Rectal smooth muscle tissue (tissue), 1 donor: ENCODE data around the gene SPATA6.
"Not testable (repeated sequence)": the region's sequence is repeated elsewhere in the genome, so short reads cannot be mapped to it uniquely, and the experiment has no call there.

Source experiments
- H3K27ac ChIP-seq: one replicate; pipeline ENCODE4 v1.7.0; 2013; ENCODE audit warnings: low read depth, low read length, inconsistent platforms
- H3K27me3 ChIP-seq: one replicate; pipeline ENCODE4 v1.7.0; 2013; ENCODE audit warnings: low read length; ENCODE audit not compliant: control insufficient read depth, insufficient read depth
- H3K36me3 ChIP-seq: one replicate; pipeline ENCODE4 v1.7.0; 2013; ENCODE audit warnings: low read length; ENCODE audit not compliant: control insufficient read depth, insufficient read depth
- H3K4me1 ChIP-seq: one replicate; pipeline ENCODE4 v1.7.0; 2013; ENCODE audit warnings: low read length; ENCODE audit not compliant: control insufficient read depth, insufficient read depth
- H3K4me3 ChIP-seq: one replicate; pipeline ENCODE4 v1.7.0; 2013; ENCODE audit warnings: low read length
- H3K9ac ChIP-seq: one replicate; pipeline ENCODE4 v1.7.0; 2013; ENCODE audit warnings: low read length

The SPATA6 gene

GRCh38 chr1:48442864-48443619 is 29.0 kb downstream of the SPATA6 start:
- H3K9ac ChIP-seq, result no peak overlapping the region
- H3K36me3 ChIP-seq, result no peaks in the 10 kb centered on the region
- H3K4me1 ChIP-seq, result no peaks in the 10 kb centered on the region
- H3K27ac ChIP-seq, result no peak overlapping the region
- no peak overlapping the region for H3K4me3 ChIP-seq
- no peaks in the 10 kb centered on the region for H3K27me3 ChIP-seq

DNA sequence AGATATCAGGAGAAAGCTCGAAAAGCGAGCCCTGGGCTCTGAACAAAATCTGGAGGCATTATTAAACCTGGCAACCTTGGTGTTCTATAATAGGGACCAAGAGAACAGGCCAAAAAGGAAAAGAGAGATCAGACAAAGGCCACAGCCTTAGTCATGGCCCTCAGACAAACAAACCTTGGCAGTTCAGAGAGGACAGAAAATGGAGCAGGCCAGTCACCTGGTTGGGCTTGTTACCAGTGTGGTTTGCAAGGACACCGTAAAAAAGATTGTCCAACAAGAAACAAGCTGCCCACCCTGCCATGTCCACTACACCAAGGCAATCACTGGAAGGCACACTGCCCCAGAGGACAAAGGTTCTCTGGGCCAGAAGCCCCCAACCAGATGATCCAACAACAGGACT is 31.2 kb downstream of the SPATA6 start:
- not testable (repeated sequence) for H3K27ac ChIP-seq, H3K4me1 ChIP-seq, H3K9ac ChIP-seq, H3K4me3 ChIP-seq, H3K27me3 ChIP-seq, H3K36me3 ChIP-seq

DNA sequence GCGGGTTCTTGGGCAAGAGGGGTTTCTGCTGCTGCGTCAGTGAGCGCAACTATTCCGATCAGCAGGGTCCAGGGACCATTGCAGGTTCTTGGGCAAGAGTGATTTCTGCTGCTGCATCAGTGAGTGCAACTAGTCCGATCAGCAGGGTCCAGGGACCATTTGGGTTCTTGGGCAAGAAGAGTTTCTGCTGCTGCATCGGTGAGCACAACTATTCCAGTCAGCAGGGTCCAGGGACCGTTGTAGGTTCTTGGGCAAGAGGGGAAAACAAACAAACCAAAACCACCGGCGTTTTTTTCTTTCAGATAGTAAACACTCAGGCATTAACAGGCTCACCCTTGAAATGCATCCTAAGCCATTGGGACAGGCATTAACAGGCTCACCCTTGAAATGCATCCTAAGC is 32.6 kb downstream of the SPATA6 start:
- Histone ChIP-seq H3K4me1 (no peaks in the 10 kb centered on the region), H3K4me3 (no peak overlapping the region), H3K36me3 (no peaks in the 10 kb centered on the region), H3K9ac (no peak overlapping the region), H3K27ac (no peak overlapping the region), H3K27me3 (no peaks in the 10 kb centered on the region)

DNA sequence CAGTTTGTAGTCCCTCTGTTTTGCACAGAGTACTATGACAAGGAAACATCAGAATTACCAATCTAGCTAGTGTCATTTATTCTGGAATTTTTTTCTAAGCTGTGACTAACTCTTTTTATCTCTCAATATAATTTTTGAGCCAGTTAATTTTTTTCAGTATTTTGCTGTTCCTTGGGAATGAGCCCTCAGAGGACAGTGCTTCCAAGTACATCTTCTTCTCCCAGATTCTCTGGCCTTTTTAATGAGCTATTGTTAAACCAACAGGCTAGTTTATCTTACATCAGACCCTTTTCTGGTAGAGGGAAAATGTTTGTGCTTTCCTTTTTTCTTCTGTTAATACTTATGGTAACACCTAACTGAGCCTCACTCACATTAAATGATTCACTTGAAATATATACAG is 34.6 kb downstream of the SPATA6 start:
- not testable (repeated sequence) for H3K27ac ChIP-seq, H3K4me1 ChIP-seq

GRCh38 chr1:48435312-48436002 is 36.5 kb downstream of the SPATA6 start:
- not testable (repeated sequence) for H3K9ac ChIP-seq, H3K4me3 ChIP-seq, H3K36me3 ChIP-seq, H3K27ac ChIP-seq, H3K27me3 ChIP-seq, H3K4me1 ChIP-seq

More for the DNA sequence above, 34.6 kb downstream of the SPATA6 start:
- H3K36me3 ChIP-seq, H3K4me3 ChIP-seq, H3K27me3 ChIP-seq, H3K9ac ChIP-seq: not testable (repeated sequence)

GRCh38 chr1:48430832-48431231 is 41.2 kb downstream of the SPATA6 start:
- H3K27me3 ChIP-seq, result no peaks in the 10 kb centered on the region
- no peaks in the 10 kb centered on the region for H3K36me3 ChIP-seq
- no peak overlapping the region for H3K27ac ChIP-seq
- no peak overlapping the region for H3K4me3 ChIP-seq
- H3K4me1 ChIP-seq, result no peaks in the 10 kb centered on the region
- no peak overlapping the region for H3K9ac ChIP-seq

- H3K36me3 ChIP-seq, result no peaks in the 10 kb centered on the region
- H3K27me3 ChIP-seq, result no peaks in the 10 kb centered on the region
- no peak overlapping the region for H3K9ac ChIP-seq
- no peaks in the 10 kb centered on the region for H3K4me1 ChIP-seq
- H3K27ac ChIP-seq, result no peak overlapping the region
- H3K4me3 ChIP-seq, result no peak overlapping the region
Measured at GRCh38 chr1:48422009-48422408, 50.0 kb downstream of the SPATA6 start.

- no peaks in the 10 kb centered on the region for H3K27me3 ChIP-seq
- H3K4me1 ChIP-seq, result no peaks in the 10 kb centered on the region
- H3K9ac ChIP-seq, result no peak overlapping the region
- H3K4me3 ChIP-seq, result no peak overlapping the region
- H3K27ac ChIP-seq, result no peak overlapping the region
- H3K36me3 ChIP-seq, result no peaks in the 10 kb centered on the region
Measured at GRCh38 chr1:48418742-48419141, 53.3 kb downstream of the SPATA6 start.

GRCh38 chr1:48415050-48415449 is 57.0 kb downstream of the SPATA6 start:
- Histone ChIP-seq H3K9ac (no peak overlapping the region), H3K36me3 (no peaks in the 10 kb centered on the region), H3K27me3 (no peaks in the 10 kb centered on the region), H3K4me3 (no peak overlapping the region), H3K4me1 (no peaks in the 10 kb centered on the region), H3K27ac (no peak overlapping the region)

DNA sequence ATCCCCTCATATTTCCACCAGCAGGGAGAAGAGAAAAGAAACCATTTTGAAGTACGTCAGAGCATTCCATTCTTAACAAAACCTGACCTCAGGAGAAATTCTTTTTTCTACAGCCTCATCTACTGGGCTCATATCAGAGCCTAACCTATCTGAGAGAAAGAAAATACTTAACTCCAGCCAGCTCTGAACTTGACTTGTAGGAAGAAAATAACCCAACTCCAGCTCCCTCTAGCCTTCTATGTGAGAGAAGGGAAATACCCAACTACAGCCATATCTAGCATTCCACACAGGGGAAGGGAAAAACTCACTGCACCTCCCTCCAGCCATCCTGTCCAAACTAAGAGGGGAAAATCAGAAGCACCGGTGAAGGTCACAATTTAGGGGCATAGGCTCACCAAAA is 57.7 kb downstream of the SPATA6 start:
- no peak overlapping the region for H3K4me3 ChIP-seq
- H3K27me3 ChIP-seq, result no peaks in the 10 kb centered on the region
- no peaks in the 10 kb centered on the region for H3K36me3 ChIP-seq
- H3K27ac ChIP-seq, result no peak overlapping the region
- no peak overlapping the region for H3K9ac ChIP-seq
- no peaks in the 10 kb centered on the region for H3K4me1 ChIP-seq

DNA sequence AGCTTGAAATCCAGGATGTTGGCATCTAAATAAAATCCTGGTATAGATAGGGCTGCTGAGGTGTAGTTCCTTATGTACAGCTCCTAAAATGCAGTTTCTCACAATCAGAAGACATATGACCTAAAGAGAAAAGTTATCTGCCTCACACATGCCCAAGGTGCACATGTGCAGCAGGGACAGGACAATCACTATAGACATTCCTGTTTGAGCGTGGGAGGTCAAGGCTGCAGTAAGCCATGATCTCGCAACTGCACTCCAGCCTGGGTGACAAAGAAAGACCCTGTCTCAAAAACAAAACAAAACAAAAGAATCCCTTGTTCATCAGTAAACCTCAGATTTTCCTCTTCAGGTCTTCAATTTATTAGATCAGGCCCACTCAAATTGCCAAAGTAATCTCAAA is 66.1 kb downstream of the SPATA6 start:
- Histone ChIP-seq H3K27ac (no peak overlapping the region), H3K9ac (no peak overlapping the region), H3K4me1 (no peaks in the 10 kb centered on the region), H3K4me3 (no peak overlapping the region), H3K27me3 (no peaks in the 10 kb centered on the region), H3K36me3 (no peaks in the 10 kb centered on the region)

GRCh38 chr1:48405400-48405799 is 66.6 kb downstream of the SPATA6 start:
- no peak overlapping the region for H3K27ac ChIP-seq
- no peak overlapping the region for H3K9ac ChIP-seq
- H3K36me3 ChIP-seq, result no peaks in the 10 kb centered on the region
- H3K4me1 ChIP-seq, result no peaks in the 10 kb centered on the region
- no peaks in the 10 kb centered on the region for H3K27me3 ChIP-seq
- H3K4me3 ChIP-seq, result no peak overlapping the region

DNA sequence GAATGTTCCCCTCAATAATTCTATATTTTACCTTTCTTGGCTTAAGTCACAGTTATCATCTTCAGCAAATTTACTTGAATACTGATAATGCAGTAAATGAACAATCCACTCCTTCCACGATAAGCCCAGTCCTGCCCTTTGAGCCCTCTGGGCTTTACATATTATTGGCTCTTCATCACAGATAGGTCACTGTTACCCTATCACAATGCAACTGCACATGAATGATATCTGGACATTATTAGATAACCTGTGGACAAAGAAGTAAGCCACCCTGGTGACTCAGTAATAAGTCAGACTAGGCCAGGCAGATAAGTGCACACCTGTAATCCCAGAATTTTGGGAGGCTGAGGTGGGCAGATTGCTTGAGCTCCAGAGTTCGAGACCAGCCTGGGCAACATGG is 69.4 kb downstream of the SPATA6 start:
- H3K27ac ChIP-seq, result no peak overlapping the region
- no peaks in the 10 kb centered on the region for H3K36me3 ChIP-seq
- no peaks in the 10 kb centered on the region for H3K4me1 ChIP-seq
- no peaks in the 10 kb centered on the region for H3K27me3 ChIP-seq
- H3K9ac ChIP-seq, result no peak overlapping the region
- H3K4me3 ChIP-seq, result no peak overlapping the region
